ENCODE measurements around the gene JAKMIP1.

Gene JAKMIP1

DNA sequence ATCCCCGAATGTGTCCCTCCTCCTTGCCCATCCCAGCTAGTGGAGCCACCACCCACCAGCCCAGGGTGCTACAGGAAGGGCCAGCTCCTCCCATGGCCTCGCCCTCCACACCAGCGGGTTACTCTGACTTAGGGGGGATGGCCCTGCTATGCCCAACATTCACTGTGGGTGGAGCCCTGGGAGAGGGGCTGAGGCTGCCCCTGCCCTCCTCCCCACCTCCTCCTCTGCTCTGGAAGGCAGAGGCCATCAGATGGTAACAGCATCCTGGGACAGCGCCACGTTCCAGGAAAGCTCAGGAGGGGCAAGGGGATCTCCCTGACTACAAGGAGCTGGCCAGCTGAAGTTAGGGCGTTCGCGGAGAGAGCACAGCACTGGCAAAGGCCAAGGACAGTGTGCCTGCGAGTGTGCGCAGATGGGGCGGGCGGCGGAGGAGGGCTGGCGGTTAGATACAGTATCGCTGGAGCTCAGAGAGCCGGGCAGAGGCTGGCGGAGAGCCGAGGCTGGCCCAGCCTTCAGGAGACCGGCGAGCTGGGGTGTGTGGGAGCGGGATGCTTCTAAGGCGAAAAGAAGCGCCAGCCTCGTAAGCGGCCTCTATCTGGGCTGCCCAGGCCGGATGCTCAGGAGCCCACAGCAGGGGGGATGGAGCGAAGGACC, 1.5 kb downstream of the JAKMIP1 start:
- no peak for DNase-seq
- H3K79me2 ChIP-seq (ENCODE audit: low read length): no peaks in the 10 kb centered on the region
- no peaks in the 10 kb centered on the region for H3F3A ChIP-seq (ENCODE audit: insufficient read depth, low read length)
- H3K4me3 ChIP-seq (ENCODE audit: low read length): no peak overlapping the region
- H3K4me2 ChIP-seq (ENCODE audit: low read depth, low read length): no peak overlapping the region
- H3K36me3 ChIP-seq (replicated peaks; ENCODE audit: insufficient read depth, low read length): no peaks in the 10 kb centered on the region
- TF ChIP-seq EZH2 (optimal IDR thresholded peaks at IDR 0.05; ENCODE audit: low read depth, low read length) (no peak), EZH2phosphoT487 (IDR thresholded peaks at IDR 0.05; ENCODE audit: low read length) (no peak)
- TF ChIP-seq, protein P1, sequence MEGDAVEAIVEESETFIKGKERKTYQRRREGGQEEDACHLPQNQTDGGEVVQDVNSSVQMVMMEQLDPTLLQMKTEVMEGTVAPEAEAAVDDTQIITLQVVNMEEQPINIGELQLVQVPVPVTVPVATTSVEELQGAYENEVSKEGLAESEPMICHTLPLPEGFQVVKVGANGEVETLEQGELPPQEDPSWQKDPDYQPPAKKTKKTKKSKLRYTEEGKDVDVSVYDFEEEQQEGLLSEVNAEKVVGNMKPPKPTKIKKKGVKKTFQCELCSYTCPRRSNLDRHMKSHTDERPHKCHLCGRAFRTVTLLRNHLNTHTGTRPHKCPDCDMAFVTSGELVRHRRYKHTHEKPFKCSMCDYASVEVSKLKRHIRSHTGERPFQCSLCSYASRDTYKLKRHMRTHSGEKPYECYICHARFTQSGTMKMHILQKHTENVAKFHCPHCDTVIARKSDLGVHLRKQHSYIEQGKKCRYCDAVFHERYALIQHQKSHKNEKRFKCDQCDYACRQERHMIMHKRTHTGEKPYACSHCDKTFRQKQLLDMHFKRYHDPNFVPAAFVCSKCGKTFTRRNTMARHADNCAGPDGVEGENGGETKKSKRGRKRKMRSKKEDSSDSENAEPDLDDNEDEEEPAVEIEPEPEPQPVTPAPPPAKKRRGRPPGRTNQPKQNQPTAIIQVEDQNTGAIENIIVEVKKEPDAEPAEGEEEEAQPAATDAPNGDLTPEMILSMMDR (IDR thresholded peaks at IDR 0.05; ENCODE audit: low read length): no peak
- H3K9ac ChIP-seq (ENCODE audit: low read length): no peak overlapping the region
- no peaks in the 10 kb centered on the region for H4K20me1 ChIP-seq (ENCODE audit: insufficient read depth, low read length)
- peaks cover 12% of the 10 kb centered on the region; the same call in 1 of the 2 replicates for H3K27me3 ChIP-seq (replicated peaks; ENCODE audit: insufficient read depth, low read length)
- no peaks in the 10 kb centered on the region for H3K9me2 ChIP-seq (replicated peaks; ENCODE audit: insufficient read depth, low read length)
- H3K27ac ChIP-seq (ENCODE audit: low read length): no peak overlapping the region
- H2AFZ ChIP-seq (ENCODE audit: low read length): no peak overlapping the region
- H3K4me1 ChIP-seq (ENCODE audit: low read length): peaks cover 6% of the 10 kb centered on the region; the same call in 1 of the 2 replicates
- H3K9me3 ChIP-seq (replicated peaks; ENCODE audit: insufficient read depth, low read length): no peaks in the 10 kb centered on the region

DNA sequence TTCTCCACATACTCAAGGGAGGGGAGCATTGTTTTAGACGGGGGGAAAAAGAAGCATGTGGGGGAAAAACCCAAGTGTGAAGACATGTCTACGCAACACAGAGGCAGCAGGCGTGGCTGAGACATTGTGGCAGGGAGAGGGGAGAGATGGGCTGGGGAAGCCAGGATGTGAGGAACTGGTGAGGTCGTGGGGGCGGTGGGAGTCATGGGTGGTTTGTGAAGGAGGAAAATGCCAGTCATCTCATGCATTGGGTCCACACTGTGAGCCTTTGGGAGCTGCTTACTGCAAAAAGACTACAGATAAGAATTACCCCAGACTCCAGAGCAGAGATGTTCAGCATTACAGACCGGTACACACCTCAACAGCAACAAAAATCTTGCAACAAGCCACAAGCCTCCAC, 2.1 kb downstream of the JAKMIP1 start:
- H3K9me3 ChIP-seq (replicated peaks; ENCODE audit: insufficient read depth, low read length): no peaks in the 10 kb centered on the region
- DNase-seq: no peak
- H3F3A ChIP-seq (ENCODE audit: insufficient read depth, low read length): no peaks in the 10 kb centered on the region
- H3K79me2 ChIP-seq (ENCODE audit: low read length): no peaks in the 10 kb centered on the region
- no peak overlapping the region for H3K4me2 ChIP-seq (ENCODE audit: low read depth, low read length)
- peaks cover 6% of the 10 kb centered on the region; the same call in 1 of the 2 replicates for H3K4me1 ChIP-seq (ENCODE audit: low read length)
- peaks cover 12% of the 10 kb centered on the region; the same call in 1 of the 2 replicates for H3K27me3 ChIP-seq (replicated peaks; ENCODE audit: insufficient read depth, low read length)
- no peaks in the 10 kb centered on the region for H3K36me3 ChIP-seq (replicated peaks; ENCODE audit: insufficient read depth, low read length)
- TF ChIP-seq EZH2phosphoT487 (IDR thresholded peaks at IDR 0.05; ENCODE audit: low read length): no peak
- no peak for TF ChIP-seq EZH2 (optimal IDR thresholded peaks at IDR 0.05; ENCODE audit: low read depth, low read length)
- TF ChIP-seq, protein P1 (IDR thresholded peaks at IDR 0.05; ENCODE audit: low read length): no peak
- no peaks in the 10 kb centered on the region for H4K20me1 ChIP-seq (ENCODE audit: insufficient read depth, low read length)
- no peak overlapping the region for H3K9ac ChIP-seq (ENCODE audit: low read length)
- no peak overlapping the region for H2AFZ ChIP-seq (ENCODE audit: low read length)
- H3K9me2 ChIP-seq (replicated peaks; ENCODE audit: insufficient read depth, low read length): no peaks in the 10 kb centered on the region
- no peak overlapping the region for H3K4me3 ChIP-seq (ENCODE audit: low read length)
- H3K27ac ChIP-seq (ENCODE audit: low read length): no peak overlapping the region

DNA sequence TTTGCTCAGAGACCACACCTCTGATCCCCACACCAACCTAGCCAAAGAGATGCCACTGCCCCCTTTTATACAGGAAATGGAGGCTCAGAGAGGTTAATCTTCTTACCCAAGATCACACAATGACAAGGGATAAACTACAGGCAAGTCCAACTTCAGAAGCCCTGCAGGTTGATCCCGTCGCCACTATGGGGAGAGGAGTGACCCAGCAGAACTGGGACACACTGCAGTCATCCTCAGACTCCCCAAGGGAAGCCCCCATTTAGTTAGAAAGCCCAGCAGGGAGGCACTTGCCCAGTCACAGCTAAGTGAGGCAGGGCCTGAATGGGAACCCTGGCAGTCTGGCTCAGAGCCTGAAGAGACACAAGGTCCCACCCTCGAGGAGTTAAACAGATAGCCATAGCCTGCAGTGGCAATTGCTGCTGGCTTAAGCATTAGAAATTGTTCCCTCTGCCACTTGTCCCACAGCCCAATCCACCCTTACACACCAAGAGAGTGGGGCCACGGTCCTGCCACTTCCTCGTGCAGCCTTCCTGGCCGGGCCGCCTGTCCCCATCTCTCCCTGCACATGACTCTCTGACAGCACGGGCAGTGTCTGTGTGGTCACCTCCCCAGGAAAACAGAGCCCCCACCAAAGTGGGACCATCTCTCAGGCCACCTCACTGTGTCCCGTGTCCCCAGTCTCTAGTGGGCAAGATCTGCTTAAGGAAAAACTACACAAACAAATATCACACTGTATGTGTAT, 2.7 kb downstream of the JAKMIP1 start:
- no peak overlapping the region for H3K4me3 ChIP-seq (ENCODE audit: low read length)
- no peak overlapping the region for H3K4me2 ChIP-seq (ENCODE audit: low read depth, low read length)
- H3K9me2 ChIP-seq (replicated peaks; ENCODE audit: insufficient read depth, low read length): no peaks in the 10 kb centered on the region
- no peak for DNase-seq
- H3K4me1 ChIP-seq (ENCODE audit: low read length): peaks cover 6% of the 10 kb centered on the region; the same call in 1 of the 2 replicates
- no peak overlapping the region for H2AFZ ChIP-seq (ENCODE audit: low read length)
- H3K9ac ChIP-seq (ENCODE audit: low read length): no peak overlapping the region
- H3K79me2 ChIP-seq (ENCODE audit: low read length): no peaks in the 10 kb centered on the region
- TF ChIP-seq EZH2phosphoT487 (IDR thresholded peaks at IDR 0.05; ENCODE audit: low read length) (no peak), EZH2 (optimal IDR thresholded peaks at IDR 0.05; ENCODE audit: low read depth, low read length) (no peak)
- TF ChIP-seq, protein P1 (IDR thresholded peaks at IDR 0.05; ENCODE audit: low read length): no peak
- no peaks in the 10 kb centered on the region for H3K36me3 ChIP-seq (replicated peaks; ENCODE audit: insufficient read depth, low read length)
- peaks cover 12% of the 10 kb centered on the region; the same call in 1 of the 2 replicates for H3K27me3 ChIP-seq (replicated peaks; ENCODE audit: insufficient read depth, low read length)
- H3F3A ChIP-seq (ENCODE audit: insufficient read depth, low read length): no peaks in the 10 kb centered on the region
- no peaks in the 10 kb centered on the region for H4K20me1 ChIP-seq (ENCODE audit: insufficient read depth, low read length)
- no peaks in the 10 kb centered on the region for H3K9me3 ChIP-seq (replicated peaks; ENCODE audit: insufficient read depth, low read length)
- H3K27ac ChIP-seq (ENCODE audit: low read length): no peak overlapping the region

Measured in MM.1S (cell line).